Upper lobe of left lung (tissue), 6 donors: ENCODE data around the gene SHKBP1. TPM values are rescaled to one million over a fixed set of nuclear protein-coding genes. Genes with fewer than 3 reads are reported as not detected.
A peak's percentile ranks its signal among the peaks of the same experiment; 100 is the strongest.

Experiments
- ATAC-seq, 2 donors: fragments of 200-7000 bp; cut with Tn5 transposase; one replicate each; pipeline ENCODE4 v1.9.1; 2022; ENCODE audit warnings: mild to moderate bottlenecking in 2 of 2, moderate library complexity in 2 of 2; ENCODE audit not compliant: low FRiP score in 2 of 2
- DNase-seq, 2 donors: peaks; one replicate each; pipeline ENCODE4 v3.0.0-alpha.2; 2019 to 2020
- H3K27ac ChIP-seq, 4 donors: fragments of 200-600 bp; sonication (generic); one replicate each; pipeline ENCODE4 v1.5.1; 2016 to 2019
- H3K27me3 ChIP-seq, 4 donors: fragments of 200-600 bp; sonication (generic); one replicate each; pipeline ENCODE4 v1.5.1; 2017 to 2019
- H3K36me3 ChIP-seq, 4 donors: fragments of 200-600 bp; sonication (generic); one replicate each; pipeline ENCODE4 v1.5.1; 2016 to 2019
- H3K4me1 ChIP-seq, 4 donors: fragments of 200-600 bp; sonication (generic); one replicate each; pipeline ENCODE4 v1.5.1; 2018 to 2019
- H3K4me3 ChIP-seq, 4 donors: fragments of 200-600 bp; sonication (generic); one replicate each; pipeline ENCODE4 v1.5.1; 2017 to 2019; ENCODE audit warnings: mild to moderate bottlenecking in 2 of 4, moderate library complexity in 1 of 4
- H3K9me3 ChIP-seq, 4 donors: fragments of 200-600 bp; sonication (generic); one replicate each; pipeline ENCODE4 v1.5.1; 2018 to 2019
- CTCF ChIP-seq, 6 experiments: fragments of 450-650 bp in 4 of 6; fragments of 200-600 bp in 2 of 6; sonication (generic) in 2 of 6; IDR thresholded peaks; one replicate each; pipeline ENCODE4 v1.5.1; 2016 to 2019; ENCODE audit warnings: antibody characterized with exemption in 6 of 6
- EP300 ChIP-seq, 4 donors: sonication (generic); formaldehyde crosslinking; IDR thresholded peaks; one replicate each; pipeline ENCODE4 v1.5.1; 2017; ENCODE audit warnings: antibody characterized with exemption in 4 of 4, control low read depth in 2 of 4
- POLR2A ChIP-seq, 4 donors: fragments of 450-650 bp; IDR thresholded peaks; one replicate each; pipeline ENCODE4 v1.5.1; 2016 to 2017; ENCODE audit warnings: antibody characterized with exemption in 4 of 4, mild to moderate bottlenecking in 2 of 4
- POLR2AphosphoS5 ChIP-seq, 2 donors: sonication (generic); formaldehyde crosslinking; IDR thresholded peaks; one replicate each; pipeline ENCODE4 v1.5.1; 2017; ENCODE audit warnings: antibody characterized with exemption in 2 of 2
- WGBS, 2 donors: methylation state at CpG; one replicate each; pipeline ENCODE4 v1.1.5; 2017 to 2018; 5-methylcytosine and 5-hydroxymethylcytosine counted together
- total RNA-seq, 6 donors: library from RNA; depleted of rRNA in 4 of 6; stranded (reverse); fragments of >200 nt in 4 of 6; gene quantifications; one replicate each; pipeline versions ENCODE4 v1.1.0 to v1.2.1, GENCODE V29; 2016 to 2021
- donor health status: DM: no; HTN: no; CAD: no; lungs with moderate emphysema.
- donor health status: DM: no; HTN: yes; CAD: no; lungs with severe emphysema.

Gene SHKBP1
- total RNA-seq, 6 donors from 2014 or later = 60.6 to 232 (median 90.2) TPM

- DNase-seq = peak; percentile 95 to 98
- H3K27ac ChIP-seq = peak overlapping the region; percentile 73 to 87 (median 80)
- TF ChIP-seq CTCF (IDR thresholded peaks at IDR 0.05) = no peak
- TF ChIP-seq POLR2A (IDR thresholded peaks at IDR 0.05) = peak in 2 of 4 donors; percentile 24 to 73
- TF ChIP-seq POLR2AphosphoS5 (IDR thresholded peaks at IDR 0.05) = peak in 1 of 2 donors; percentile 42
- H3K27me3 ChIP-seq = peaks cover 0 to 20% (median 0%) of the 10 kb centered on the region in 4 donors
- H3K4me3 ChIP-seq = peak overlapping the region in 3 of 4 donors; percentile 49 to 55 (median 53)
- no peaks in the 10 kb centered on the region for H3K9me3 ChIP-seq
- H3K4me1 ChIP-seq = peaks cover 48 to 62% (median 54%) of the 10 kb centered on the region in 4 donors
- H3K36me3 ChIP-seq = no peaks in the 10 kb centered on the region
- peak; percentile 86 to 91 for ATAC-seq
- 11 to 21% methylated on average over 18 to 50 of the region's 50 CpGs for WGBS, 2 donors
Measured at GRCh38 chr19:40609561-40610395, 33.1 kb downstream of the SHKBP1 start.

GRCh38 chr19:40610396-40611064, 33.9 kb downstream of the SHKBP1 start:
- Histone ChIP-seq H3K4me1 (peaks cover 43 to 62% (median 50%) of the 10 kb centered on the region in 4 donors), H3K9me3 (no peaks in the 10 kb centered on the region), H3K27me3 (peaks cover 0 to 20% (median 0%) of the 10 kb centered on the region in 4 donors), H3K27ac (peak overlapping the region; percentile 73 to 87 (median 80)), H3K36me3 (no peaks in the 10 kb centered on the region), H3K4me3 (peak overlapping the region in 3 of 4 donors; percentile 49 to 55 (median 53))
- WGBS, 2 donors = 12 to 16% methylated on average over 28 to 29 of the region's 29 CpGs
- TF ChIP-seq POLR2A (IDR thresholded peaks at IDR 0.05) (no peak), EP300 (IDR thresholded peaks at IDR 0.05) (no peak), CTCF (IDR thresholded peaks at IDR 0.05) (no peak), POLR2AphosphoS5 (IDR thresholded peaks at IDR 0.05) (no peak)
- DNase-seq (peak; percentile 66 to 93), ATAC-seq (peak in 1 of 2 donors; percentile 20)

GRCh38 chr19:40611096-40611495, 34.4 kb downstream of the SHKBP1 start:
- ATAC-seq = no peak
- peak overlapping the region; percentile 73 to 87 (median 80) for H3K27ac ChIP-seq
- DNase-seq = peak; percentile 78 to 90
- TF ChIP-seq POLR2AphosphoS5 (IDR thresholded peaks at IDR 0.05) (no peak), EP300 (IDR thresholded peaks at IDR 0.05) (no peak), CTCF (IDR thresholded peaks at IDR 0.05) (no peak), POLR2A (IDR thresholded peaks at IDR 0.05) (no peak)
- peak overlapping the region in 1 of 4 donors; percentile 55 for H3K4me3 ChIP-seq
- peaks cover 0 to 20% (median 0%) of the 10 kb centered on the region in 4 donors for H3K27me3 ChIP-seq
- no peaks in the 10 kb centered on the region for H3K9me3 ChIP-seq
- WGBS, 2 donors = 60 to 82% methylated on average over 12 to 14 of the region's 15 CpGs
- H3K4me1 ChIP-seq = peaks cover 38 to 58% (median 46%) of the 10 kb centered on the region in 4 donors
- H3K36me3 ChIP-seq = no peaks in the 10 kb centered on the region

GRCh38 chr19:40611900-40612698, 35.4 kb downstream of the SHKBP1 start:
- ATAC-seq (no peak), DNase-seq (peak in 1 of 2 donors; percentile 55)
- H3K27ac ChIP-seq = peak overlapping the region; percentile 54 to 87 (median 76)
- H3K36me3 ChIP-seq = no peaks in the 10 kb centered on the region
- WGBS, 2 donors = 93 to 100% methylated on average over 7 to 8 of the region's 10 CpGs
- H3K4me1 ChIP-seq = peaks cover 38 to 54% (median 42%) of the 10 kb centered on the region in 4 donors
- H3K9me3 ChIP-seq = no peaks in the 10 kb centered on the region
- H3K4me3 ChIP-seq = no peak overlapping the region
- TF ChIP-seq CTCF (IDR thresholded peaks at IDR 0.05) (no peak), POLR2A (IDR thresholded peaks at IDR 0.05) (no peak), POLR2AphosphoS5 (IDR thresholded peaks at IDR 0.05) (no peak), EP300 (IDR thresholded peaks at IDR 0.05) (no peak)
- peaks cover 0 to 20% (median 0%) of the 10 kb centered on the region in 4 donors for H3K27me3 ChIP-seq
